Activated naive CD4-positive, alpha-beta T cell (primary cell): ENCODE results near the gene PVALB.
"Not testable (repeated sequence)": the region's sequence is repeated elsewhere in the genome, so short reads cannot be mapped to it uniquely, and the experiment has no call there.

ENCODE experiments used
- DNase-seq, 4 experiments: peaks; one replicate each; lab custom pipeline; 2025; lab: John Stamatoyannopoulos, UW

The PVALB gene

GRCh38 chr22:36756746-36757655 lies 59.8 kb downstream of the PVALB start:
- DNase-seq: no peak

- DNase-seq: no peak
Observed at GRCh38 chr22:36756031-36756430, 60.8 kb downstream of the PVALB start.

- DNase-seq: no peak
Observed at GRCh38 chr22:36755316-36755715, 61.5 kb downstream of the PVALB start.

GRCh38 chr22:36754881-36755280 lies 62.0 kb downstream of the PVALB start:
- DNase-seq: not testable (repeated sequence)

GRCh38 chr22:36753916-36754315 lies 62.9 kb downstream of the PVALB start:
- no peak for DNase-seq

- DNase-seq: no peak
Observed at GRCh38 chr22:36753120-36753802, 63.6 kb downstream of the PVALB start.
